GM12801 (cell line): ENCODE data around the gene CFB.

ENCODE experiments used
- TF ChIP-seq, protein P1 (sequence below): IDR thresholded peaks from one replicate; pipeline ENCODE4 v1.5.1; 2011; ENCODE audit warnings: control low read depth; ENCODE audit not compliant: insufficient read length; ENCODE audit errors: extremely low read depth

Gene CFB

DNA sequence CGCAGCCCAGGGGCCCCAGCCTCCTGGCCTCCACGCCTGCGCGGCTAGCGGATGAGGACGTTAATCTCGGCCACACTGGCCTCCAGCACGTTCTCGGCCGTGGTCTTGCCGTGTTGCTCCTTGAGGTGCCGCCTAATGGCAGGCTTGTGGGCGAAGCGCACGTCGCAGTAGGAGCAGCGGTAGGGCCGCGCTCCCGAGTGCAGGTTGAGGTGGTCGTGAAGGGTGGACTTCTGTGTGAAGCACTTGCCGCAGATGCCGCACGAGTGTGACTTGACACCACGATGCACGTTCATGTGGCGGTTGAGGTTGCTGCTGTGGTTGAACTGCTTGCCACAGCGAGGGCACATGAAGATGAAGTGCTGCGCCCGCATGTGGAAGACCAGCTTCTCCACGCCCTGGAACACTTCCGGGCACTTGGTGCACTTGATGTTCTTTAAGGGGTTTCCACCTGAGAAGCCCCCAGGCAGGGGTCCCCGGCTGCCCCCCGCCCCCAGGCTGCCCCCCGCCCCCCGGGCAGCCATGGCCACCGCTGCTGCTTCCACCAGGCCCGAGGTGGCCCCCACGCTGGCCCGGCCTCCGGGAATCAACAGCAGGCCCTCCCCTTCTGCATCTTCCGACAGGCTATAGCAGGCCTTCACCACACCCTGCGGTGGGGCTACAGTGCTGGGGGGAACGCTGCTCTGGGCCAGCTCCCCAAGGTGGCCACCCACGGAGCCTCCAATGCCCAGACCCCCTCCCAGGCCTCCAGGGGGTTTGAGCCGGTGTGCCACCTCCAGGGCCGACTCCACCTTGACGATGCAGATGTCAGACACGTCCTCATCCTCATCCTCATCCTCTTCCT, 45.8 kb upstream of the CFB start:
- TF ChIP-seq, protein P1, sequence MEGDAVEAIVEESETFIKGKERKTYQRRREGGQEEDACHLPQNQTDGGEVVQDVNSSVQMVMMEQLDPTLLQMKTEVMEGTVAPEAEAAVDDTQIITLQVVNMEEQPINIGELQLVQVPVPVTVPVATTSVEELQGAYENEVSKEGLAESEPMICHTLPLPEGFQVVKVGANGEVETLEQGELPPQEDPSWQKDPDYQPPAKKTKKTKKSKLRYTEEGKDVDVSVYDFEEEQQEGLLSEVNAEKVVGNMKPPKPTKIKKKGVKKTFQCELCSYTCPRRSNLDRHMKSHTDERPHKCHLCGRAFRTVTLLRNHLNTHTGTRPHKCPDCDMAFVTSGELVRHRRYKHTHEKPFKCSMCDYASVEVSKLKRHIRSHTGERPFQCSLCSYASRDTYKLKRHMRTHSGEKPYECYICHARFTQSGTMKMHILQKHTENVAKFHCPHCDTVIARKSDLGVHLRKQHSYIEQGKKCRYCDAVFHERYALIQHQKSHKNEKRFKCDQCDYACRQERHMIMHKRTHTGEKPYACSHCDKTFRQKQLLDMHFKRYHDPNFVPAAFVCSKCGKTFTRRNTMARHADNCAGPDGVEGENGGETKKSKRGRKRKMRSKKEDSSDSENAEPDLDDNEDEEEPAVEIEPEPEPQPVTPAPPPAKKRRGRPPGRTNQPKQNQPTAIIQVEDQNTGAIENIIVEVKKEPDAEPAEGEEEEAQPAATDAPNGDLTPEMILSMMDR: no peak

DNA sequence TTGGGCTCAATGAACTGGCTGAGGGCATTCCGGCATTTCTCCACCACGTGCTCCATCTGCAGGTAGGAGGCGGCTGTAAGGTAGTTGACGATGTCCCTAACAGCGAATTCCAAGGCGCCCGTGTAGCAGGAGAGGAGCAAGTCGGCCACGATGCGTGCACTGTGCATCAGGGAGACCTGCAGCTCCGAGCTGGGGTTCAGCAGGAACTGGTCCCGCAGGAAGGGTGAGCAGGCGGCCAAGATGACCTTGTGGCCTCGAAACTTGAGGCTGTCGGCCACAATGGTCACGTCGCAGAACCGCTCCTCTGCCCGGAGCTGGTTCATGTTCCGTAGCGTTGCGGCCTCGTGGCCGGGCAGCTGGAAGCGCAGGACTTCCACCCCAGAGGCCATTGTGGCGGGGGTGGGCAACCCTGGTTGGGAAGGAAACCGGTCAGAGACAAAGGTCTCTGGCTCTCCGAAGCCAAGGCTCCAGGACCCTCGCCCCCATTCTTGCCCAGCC, 44.9 kb upstream of the CFB start:
- TF ChIP-seq, protein P1: no peak

DNA sequence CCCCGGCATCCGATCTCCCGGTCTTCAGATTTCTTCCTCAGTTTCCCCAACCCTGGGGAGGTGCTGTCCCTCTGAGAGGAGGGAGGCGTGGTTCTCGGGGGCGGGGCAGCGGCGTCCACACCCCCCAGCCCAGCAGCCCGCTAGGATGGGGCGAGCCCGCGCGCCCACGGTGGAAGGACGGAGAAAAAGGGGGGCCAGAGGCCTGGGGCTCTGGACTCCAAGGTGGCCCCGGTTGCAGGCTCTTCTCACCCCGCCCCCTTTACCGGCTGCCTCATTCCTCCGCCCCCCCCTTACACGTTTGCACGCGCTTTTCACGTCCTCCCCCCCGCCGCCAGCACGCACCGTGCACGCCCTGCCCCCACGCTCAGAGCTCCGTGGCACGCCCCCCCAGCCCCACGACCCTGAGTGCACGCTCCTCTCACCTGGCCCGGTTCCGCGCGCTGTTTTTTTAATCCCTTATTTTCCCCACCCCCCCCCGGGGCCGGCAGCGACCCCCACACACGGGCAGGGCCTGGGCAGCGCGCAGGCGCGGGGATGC, 44.4 kb upstream of the CFB start:
- TF ChIP-seq, protein P1: no peak

DNA sequence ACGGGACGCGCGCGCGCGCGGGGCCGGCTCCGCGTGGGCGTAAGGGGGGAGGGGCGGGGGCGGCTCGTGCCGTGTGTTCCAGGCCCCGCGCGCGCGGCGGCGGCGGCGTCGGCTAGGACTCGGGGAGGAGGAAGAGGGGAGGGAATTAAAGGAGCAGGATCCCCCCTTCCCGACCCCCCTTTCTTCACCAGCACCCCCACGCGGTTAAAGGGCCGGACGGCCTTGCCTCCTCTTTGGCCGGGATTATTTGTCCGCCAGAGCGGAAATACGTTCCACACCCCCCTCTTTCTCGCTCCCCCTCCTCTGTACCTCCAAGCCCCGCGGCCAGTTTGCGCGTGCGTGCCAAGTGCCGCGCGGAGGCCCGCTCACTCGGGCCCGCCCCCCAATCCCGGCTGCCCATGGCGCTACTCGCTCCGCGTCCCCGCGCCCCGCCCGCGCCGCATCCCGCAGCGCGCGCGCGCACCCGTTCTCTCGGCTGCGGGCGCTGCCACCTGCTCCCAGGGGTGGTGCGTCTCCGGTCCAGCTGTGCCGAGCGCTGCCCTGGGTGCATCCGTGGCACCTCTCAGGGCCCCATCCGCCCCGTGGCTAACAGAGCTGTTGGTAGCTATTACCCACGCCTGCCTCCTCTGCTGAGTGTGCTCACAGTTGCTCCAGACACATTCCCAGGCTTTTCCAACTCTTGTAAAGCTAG, 43.8 kb upstream of the CFB start, which contains the start of gene ZBTB12:
Gene ZBTB12, minus strand, starts transcription at position 134 of the 691 bp plus-strand sequence. CDS start 781 bp downstream, outside the sequence.
- TF ChIP-seq, protein P1: no peak

DNA sequence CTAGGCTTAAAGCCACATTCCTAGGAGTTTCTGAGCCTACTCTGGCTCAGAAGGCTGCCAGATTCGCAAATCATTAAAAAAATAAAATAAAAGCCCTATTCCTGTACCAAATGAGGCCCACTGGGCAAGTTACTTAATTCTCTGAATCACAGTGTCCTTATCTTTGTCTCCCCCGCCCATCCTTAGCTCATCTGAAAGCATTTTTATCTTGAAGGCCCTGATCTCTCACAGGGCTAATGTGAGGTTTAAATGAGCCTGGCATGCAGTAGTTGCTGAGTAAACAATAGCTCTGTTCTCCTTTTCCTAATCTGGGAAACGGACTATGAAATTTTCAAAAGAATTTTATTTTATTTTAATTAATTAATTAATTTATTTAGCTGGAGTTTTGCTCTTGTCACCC, 41.9 kb upstream of the CFB start:
- TF ChIP-seq, protein P1: no peak

DNA sequence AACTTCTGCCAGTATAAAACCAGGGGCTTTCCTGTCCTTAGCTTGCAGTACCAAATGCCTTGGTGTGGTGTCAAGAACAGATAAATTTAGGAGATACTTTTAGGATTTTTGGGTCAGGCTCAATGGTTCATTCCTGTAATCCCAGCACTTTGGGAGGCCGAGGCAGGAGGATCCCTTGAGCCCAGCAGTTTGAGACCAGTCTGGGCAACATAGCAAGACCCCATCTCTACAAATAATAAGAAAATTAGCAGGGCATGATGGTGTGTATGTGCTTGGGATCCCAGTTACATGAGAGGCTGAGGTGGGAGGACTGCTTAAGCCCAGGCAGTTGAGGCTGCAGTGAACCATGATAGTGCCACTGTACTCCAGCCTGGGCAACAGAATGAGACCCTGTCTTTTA, 40.9 kb upstream of the CFB start:
- TF ChIP-seq, protein P1: no peak

DNA sequence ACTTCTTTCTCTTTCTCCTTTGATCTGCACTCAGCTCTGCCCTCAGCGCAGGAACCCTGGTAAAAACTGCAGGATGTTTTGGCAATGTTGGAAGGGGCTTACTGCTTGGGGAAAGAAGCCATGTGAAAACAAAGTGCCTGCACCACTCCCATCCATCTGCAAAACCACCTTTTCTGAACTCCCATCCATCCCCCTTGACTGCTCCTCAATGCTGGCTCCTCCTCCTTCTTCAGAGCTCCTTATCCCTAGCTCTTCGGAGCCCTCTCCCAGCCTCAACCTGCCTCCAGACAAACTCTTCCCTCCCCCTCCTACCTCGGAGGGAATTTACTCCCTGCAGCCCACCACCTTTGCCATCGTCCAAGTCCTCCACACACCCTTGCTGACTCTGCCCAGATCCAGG, 39.8 kb upstream of the CFB start:
- TF ChIP-seq, protein P1: no peak
